ENCODE data around the gene PRKAG2.

The PRKAG2 gene

DNA sequence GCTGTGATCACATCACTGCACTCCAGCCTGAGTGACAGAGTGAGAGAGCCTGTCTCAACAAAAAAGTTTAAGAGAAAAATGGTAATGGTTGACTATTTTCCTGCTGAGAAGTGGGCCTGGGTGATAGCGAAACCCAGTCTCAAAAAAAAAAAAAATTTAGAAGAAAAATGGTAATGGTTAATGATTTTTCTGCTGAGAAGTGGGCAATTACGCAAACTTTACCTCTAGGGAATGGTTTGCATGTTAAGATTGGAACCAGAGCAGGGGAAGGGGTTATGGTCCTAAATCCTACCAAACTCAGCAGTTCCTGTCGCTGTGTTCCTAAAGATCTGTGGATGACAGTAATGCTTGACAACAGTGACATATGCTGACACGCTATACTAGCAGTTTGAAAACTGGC lies 226.8 kb downstream of the PRKAG2 start:
- Histone ChIP-seq H3K4me3 (ENCODE audit: low read length, poor library complexity, severe bottlenecking) (no peak overlapping the region), H3K79me2 (ENCODE audit: insufficient read depth, low read length) (no peaks in the 10 kb centered on the region), H3K4me1 (ENCODE audit: insufficient read depth, low read length, poor library complexity, severe bottlenecking) (no peaks in the 10 kb centered on the region), H3K4me2 (ENCODE audit: low read depth, low read length, poor library complexity, severe bottlenecking) (no peak overlapping the region), H3K9ac (ENCODE audit: low read depth, low read length, poor library complexity, severe bottlenecking) (no peak overlapping the region), H2AFZ (ENCODE audit: low read length) (no peak overlapping the region), H3K36me3 (ENCODE audit: insufficient read depth, low read length) (no peaks in the 10 kb centered on the region), H3K27me3 (ENCODE audit: insufficient read depth, low read length, poor library complexity, severe bottlenecking) (no peaks in the 10 kb centered on the region), H3K9me3 (ENCODE audit: insufficient read depth, low read depth, low read length) (no peaks in the 10 kb centered on the region), H3F3A (ENCODE audit: low read depth) (no peaks in the 10 kb centered on the region), H4K20me1 (ENCODE audit: insufficient read depth, low read length, poor library complexity, severe bottlenecking) (no peaks in the 10 kb centered on the region), H3K9me2 (replicated peaks; ENCODE audit: low read depth, low read length) (no peaks in the 10 kb centered on the region)
- no peak for TF ChIP-seq EZH2phosphoT487 (IDR thresholded peaks at IDR 0.05; ENCODE audit: borderline replicate concordance)
- TF ChIP-seq, protein P1, sequence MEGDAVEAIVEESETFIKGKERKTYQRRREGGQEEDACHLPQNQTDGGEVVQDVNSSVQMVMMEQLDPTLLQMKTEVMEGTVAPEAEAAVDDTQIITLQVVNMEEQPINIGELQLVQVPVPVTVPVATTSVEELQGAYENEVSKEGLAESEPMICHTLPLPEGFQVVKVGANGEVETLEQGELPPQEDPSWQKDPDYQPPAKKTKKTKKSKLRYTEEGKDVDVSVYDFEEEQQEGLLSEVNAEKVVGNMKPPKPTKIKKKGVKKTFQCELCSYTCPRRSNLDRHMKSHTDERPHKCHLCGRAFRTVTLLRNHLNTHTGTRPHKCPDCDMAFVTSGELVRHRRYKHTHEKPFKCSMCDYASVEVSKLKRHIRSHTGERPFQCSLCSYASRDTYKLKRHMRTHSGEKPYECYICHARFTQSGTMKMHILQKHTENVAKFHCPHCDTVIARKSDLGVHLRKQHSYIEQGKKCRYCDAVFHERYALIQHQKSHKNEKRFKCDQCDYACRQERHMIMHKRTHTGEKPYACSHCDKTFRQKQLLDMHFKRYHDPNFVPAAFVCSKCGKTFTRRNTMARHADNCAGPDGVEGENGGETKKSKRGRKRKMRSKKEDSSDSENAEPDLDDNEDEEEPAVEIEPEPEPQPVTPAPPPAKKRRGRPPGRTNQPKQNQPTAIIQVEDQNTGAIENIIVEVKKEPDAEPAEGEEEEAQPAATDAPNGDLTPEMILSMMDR (conservative IDR thresholded peaks at IDR 0.05; ENCODE audit: low read length) = no peak

DNA sequence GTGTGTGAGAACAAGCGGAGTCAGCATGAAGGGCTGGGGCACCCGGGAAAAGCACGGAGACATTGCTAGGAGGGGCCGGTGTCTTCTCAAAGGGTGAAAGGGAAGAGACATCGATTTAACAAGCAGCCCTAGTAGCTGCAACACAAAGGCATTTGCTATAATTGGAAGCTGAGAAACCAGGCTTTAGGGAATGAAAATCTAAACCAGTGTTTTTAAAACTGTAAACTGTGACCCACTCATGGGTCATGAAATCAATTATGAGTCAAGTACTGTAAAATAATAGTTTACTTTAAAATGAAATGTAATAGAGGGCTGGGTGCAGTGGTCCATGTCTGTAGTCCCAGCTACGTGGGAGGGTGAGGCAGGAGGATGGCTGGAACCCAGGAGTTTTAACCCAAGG lies 228.5 kb downstream of the PRKAG2 start:
- Histone ChIP-seq H3K27me3 (ENCODE audit: insufficient read depth, low read length, poor library complexity, severe bottlenecking) (no peaks in the 10 kb centered on the region), H3K9me2 (replicated peaks; ENCODE audit: low read depth, low read length) (no peaks in the 10 kb centered on the region), H4K20me1 (ENCODE audit: insufficient read depth, low read length, poor library complexity, severe bottlenecking) (no peaks in the 10 kb centered on the region), H3K9ac (ENCODE audit: low read depth, low read length, poor library complexity, severe bottlenecking) (no peak overlapping the region), H3F3A (ENCODE audit: low read depth) (no peaks in the 10 kb centered on the region), H3K4me1 (ENCODE audit: insufficient read depth, low read length, poor library complexity, severe bottlenecking) (no peaks in the 10 kb centered on the region), H3K4me3 (ENCODE audit: low read length, poor library complexity, severe bottlenecking) (no peak overlapping the region), H2AFZ (ENCODE audit: low read length) (no peak overlapping the region), H3K9me3 (ENCODE audit: insufficient read depth, low read depth, low read length) (no peaks in the 10 kb centered on the region), H3K36me3 (ENCODE audit: insufficient read depth, low read length) (no peaks in the 10 kb centered on the region), H3K79me2 (ENCODE audit: insufficient read depth, low read length) (no peaks in the 10 kb centered on the region), H3K4me2 (ENCODE audit: low read depth, low read length, poor library complexity, severe bottlenecking) (no peak overlapping the region)
- TF ChIP-seq, protein P1 (conservative IDR thresholded peaks at IDR 0.05; ENCODE audit: low read length) = no peak
- no peak for TF ChIP-seq EZH2phosphoT487 (IDR thresholded peaks at IDR 0.05; ENCODE audit: borderline replicate concordance)

DNA sequence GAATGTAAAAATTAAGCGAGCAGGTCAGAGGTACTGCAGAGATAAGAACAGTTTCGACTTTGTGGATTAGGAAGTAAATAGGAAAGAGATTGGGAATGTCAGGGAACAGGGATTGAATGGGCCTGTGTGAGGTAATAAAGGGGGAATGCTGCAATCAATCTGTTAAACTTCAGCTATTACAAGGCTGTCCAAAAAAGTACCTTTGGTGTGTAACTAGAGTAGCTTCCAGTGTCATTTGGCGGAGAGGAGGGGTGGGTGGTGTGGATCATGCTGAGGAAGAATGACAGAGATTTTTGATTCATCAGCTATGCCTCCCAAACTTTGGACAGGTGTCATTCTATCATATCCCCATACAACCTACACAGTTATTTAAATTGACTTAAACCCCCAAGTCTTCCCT lies 229.0 kb downstream of the PRKAG2 start:
- H3K9ac ChIP-seq (ENCODE audit: low read depth, low read length, poor library complexity, severe bottlenecking) = no peak overlapping the region

More for the DNA sequence above, 229.0 kb downstream of the PRKAG2 start:
- Histone ChIP-seq H3F3A (ENCODE audit: low read depth) (no peaks in the 10 kb centered on the region), H3K4me1 (ENCODE audit: insufficient read depth, low read length, poor library complexity, severe bottlenecking) (no peaks in the 10 kb centered on the region), H2AFZ (ENCODE audit: low read length) (no peak overlapping the region), H3K4me2 (ENCODE audit: low read depth, low read length, poor library complexity, severe bottlenecking) (no peak overlapping the region), H3K9me3 (ENCODE audit: insufficient read depth, low read depth, low read length) (no peaks in the 10 kb centered on the region), H3K79me2 (ENCODE audit: insufficient read depth, low read length) (no peaks in the 10 kb centered on the region), H3K4me3 (ENCODE audit: low read length, poor library complexity, severe bottlenecking) (no peak overlapping the region), H3K36me3 (ENCODE audit: insufficient read depth, low read length) (no peaks in the 10 kb centered on the region), H4K20me1 (ENCODE audit: insufficient read depth, low read length, poor library complexity, severe bottlenecking) (no peaks in the 10 kb centered on the region), H3K27me3 (ENCODE audit: insufficient read depth, low read length, poor library complexity, severe bottlenecking) (no peaks in the 10 kb centered on the region), H3K9me2 (replicated peaks; ENCODE audit: low read depth, low read length) (no peaks in the 10 kb centered on the region)
- no peak for TF ChIP-seq EZH2phosphoT487 (IDR thresholded peaks at IDR 0.05; ENCODE audit: borderline replicate concordance)
- TF ChIP-seq, protein P1 (conservative IDR thresholded peaks at IDR 0.05; ENCODE audit: low read length) = no peak
